Measurements from ENCODE around the gene PRRX2. TPM values are rescaled to one million over a fixed set of nuclear protein-coding genes. Genes with fewer than 3 reads are reported as not detected.

Gene PRRX2
- total RNA-seq, 2 donors from 2014 or later: not detected

GRCh38 chr9:129770741-129771140 is 105.3 kb downstream of the PRRX2 start:
- Mint-ChIP-seq H3K27me3 (peaks cover 0 to 5% of the 10 kb centered on the region in 2 donors), H3K36me3 (no peaks in the 10 kb centered on the region), H3K9me3 (no peaks in the 10 kb centered on the region), H3K4me1 (ENCODE audit: low read depth in 2 of 2) (peaks cover 7 to 14% of the 10 kb centered on the region in 2 donors), H3K27ac (no peak overlapping the region), H3K4me3 (no peak overlapping the region)
- DNase-seq (ENCODE audit: low spot score) (no peak), ATAC-seq (no peak)

Other genes starting within 250 kb of the PRRX2 start
- not detected for gene C9orf50, start 44.5 kb upstream of the PRRX2 start, total RNA-seq
- gene NTMT1, start 39.5 kb upstream of the PRRX2 start, total RNA-seq: 10 to 100 TPM; 28.9 to 63.1 TPM
- 10 to 100 TPM; 31.0 to 42.5 TPM for gene ASB6, start 23.5 kb upstream of the PRRX2 start, total RNA-seq
- not detected for gene PTGES, start 87.4 kb downstream of the PRRX2 start, total RNA-seq
- 10 to 100 TPM; 23.0 to 24.5 TPM for gene TOR1B, start 137.5 kb downstream of the PRRX2 start, total RNA-seq
- 10 to 100 TPM; 53.5 to 54.7 TPM for gene TOR1A, start 158.5 kb downstream of the PRRX2 start, total RNA-seq
- 10 to 100 TPM; 39.8 to 65.3 TPM for gene C9orf78, start 169.6 kb downstream of the PRRX2 start, total RNA-seq
- gene USP20, start 169.8 kb downstream of the PRRX2 start, total RNA-seq: 10 to 100 TPM; 34.7 to 44.3 TPM